Tibial nerve (tissue), 4 donors: ENCODE measurements around the gene ZNF692. TPM values are rescaled to one million over a fixed set of nuclear protein-coding genes. Genes with fewer than 3 reads are reported as not detected.

Source experiments
- DNase-seq, 2 donors: peaks; one replicate each; pipeline ENCODE4 v3.0.0-alpha.2; 2019; ENCODE audit warnings: low spot score in 2 of 2
- H3K27ac ChIP-seq, 4 donors: fragments of 200-600 bp; sonication (generic) in 3 of 4; one replicate each; pipeline ENCODE4 v1.5.1; 2017 to 2019; ENCODE audit warnings: mild to moderate bottlenecking in 1 of 4
- H3K27me3 ChIP-seq, 2 donors: fragments of 200-600 bp; sonication (generic) in 1 of 2; one replicate each; pipeline versions ENCODE4 v1.5.1 to v1.6.0; 2017 to 2019
- H3K36me3 ChIP-seq, 3 donors: fragments of 200-600 bp; sonication (generic); one replicate each; pipeline ENCODE4 v1.5.1; 2018 to 2019
- H3K4me1 ChIP-seq, 4 donors: fragments of 200-600 bp; sonication (generic) in 3 of 4; one replicate each; pipeline ENCODE4 v1.5.1; 2017 to 2019
- H3K4me3 ChIP-seq, 4 donors: fragments of 200-600 bp; sonication (generic) in 3 of 4; one replicate each; pipeline ENCODE4 v1.5.1; 2017 to 2019; ENCODE audit warnings: mild to moderate bottlenecking in 1 of 4, moderate library complexity in 1 of 4
- H3K9me3 ChIP-seq, 4 donors: fragments of 200-600 bp; sonication (generic) in 3 of 4; one replicate each; pipeline ENCODE4 v1.5.1; 2017 to 2019
- CTCF ChIP-seq, 5 experiments: fragments of 200-600 bp in 3 of 5; fragments of 450-650 bp in 2 of 5; sonication (generic) in 3 of 5; IDR thresholded peaks; one replicate each; pipeline ENCODE4 v1.5.1; 2016 to 2019; ENCODE audit warnings: antibody characterized with exemption in 5 of 5, mild to moderate bottlenecking in 3 of 5, moderate library complexity in 2 of 5
- EP300 ChIP-seq, 2 donors: sonication (generic); formaldehyde crosslinking; IDR thresholded peaks; one replicate each; pipeline ENCODE4 v1.6.1; 2017; ENCODE audit warnings: antibody characterized with exemption in 2 of 2, mild to moderate bottlenecking in 1 of 2
- POLR2A ChIP-seq, 2 donors: fragments of 450-650 bp; IDR thresholded peaks; one replicate each; pipeline ENCODE4 v1.6.1; 2017; ENCODE audit warnings: antibody characterized with exemption in 2 of 2, mild to moderate bottlenecking in 2 of 2, moderate library complexity in 2 of 2
- WGBS, 2 donors: methylation state at CpG; one replicate each; pipeline ENCODE4 v1.1.5; 2018; 5-methylcytosine and 5-hydroxymethylcytosine counted together
- total RNA-seq, 4 donors: library from RNA; depleted of rRNA; stranded (reverse); fragments of >200 nt; gene quantifications; one replicate each; pipeline ENCODE4 v1.1.0, GENCODE V29; 2016

Gene ZNF692
- total RNA-seq, 4 donors from 2014 or later = 40.8 to 118 (median 68.5) TPM

- Histone ChIP-seq H3K4me1 (peaks cover 0 to 36% (median 18%) of the 10 kb centered on the region in 4 donors), H3K27ac (peak overlapping the region in 3 of 4 donors; percentile 65 to 84 (median 70)), H3K36me3 (no peaks in the 10 kb centered on the region), H3K27me3 (no peaks in the 10 kb centered on the region), H3K9me3 (no peaks in the 10 kb centered on the region), H3K4me3 (peak overlapping the region; percentile 43 to 67 (median 64))
- TF ChIP-seq POLR2A (IDR thresholded peaks at IDR 0.05) (no peak), EP300 (IDR thresholded peaks at IDR 0.05) (no peak), CTCF (IDR thresholded peaks at IDR 0.05) (no peak)
- DNase-seq = no peak
- 12 to 24% methylated on average over 4 of the region's 4 CpGs for WGBS, 2 donors
These were observed 3.8 kb upstream of the ZNF692 start for GRCh38 chr1:248862695-248862997.

GRCh38 chr1:248861616-248862015, 2.7 kb upstream of the ZNF692 start:
- Histone ChIP-seq H3K4me3 (no peak overlapping the region), H3K27ac (no peak overlapping the region), H3K4me1 (peaks cover 0 to 45% (median 24%) of the 10 kb centered on the region in 4 donors), H3K9me3 (no peaks in the 10 kb centered on the region), H3K27me3 (no peaks in the 10 kb centered on the region), H3K36me3 (no peaks in the 10 kb centered on the region)
- no peak for TF ChIP-seq POLR2A (IDR thresholded peaks at IDR 0.05)
- no peak for TF ChIP-seq EP300 (IDR thresholded peaks at IDR 0.05)
- TF ChIP-seq CTCF (IDR thresholded peaks at IDR 0.05) = no peak
- 93% methylated on average over 2 of the region's 2 CpGs for WGBS, 2 donors
- DNase-seq = no peak

GRCh38 chr1:248860007-248860406, 1.1 kb upstream of the ZNF692 start:
- TF ChIP-seq POLR2A (IDR thresholded peaks at IDR 0.05) = no peak
- no peak for TF ChIP-seq EP300 (IDR thresholded peaks at IDR 0.05)
- TF ChIP-seq CTCF (IDR thresholded peaks at IDR 0.05) = no peak
- 92 to 93% methylated on average over 4 of the region's 4 CpGs for WGBS, 2 donors
- peaks cover 0 to 10% (median 0%) of the 10 kb centered on the region in 3 donors for H3K36me3 ChIP-seq
- DNase-seq = no peak
- H3K4me1 ChIP-seq = peaks cover 0 to 45% (median 24%) of the 10 kb centered on the region in 4 donors
- H3K9me3 ChIP-seq = no peaks in the 10 kb centered on the region
- H3K4me3 ChIP-seq = no peak overlapping the region
- no peaks in the 10 kb centered on the region for H3K27me3 ChIP-seq
- H3K27ac ChIP-seq = peak overlapping the region in 3 of 4 donors; percentile 89 to 97 (median 94)

GRCh38 chr1:248858096-248858890, 592 bp downstream of the ZNF692 start:
- DNase-seq = peak in 1 of 2 donors; percentile 32
- Histone ChIP-seq H3K4me3 (peak overlapping the region; percentile 52 to 75 (median 68)), H3K27me3 (no peaks in the 10 kb centered on the region), H3K9me3 (no peaks in the 10 kb centered on the region), H3K4me1 (peaks cover 0 to 37% (median 18%) of the 10 kb centered on the region in 4 donors), H3K36me3 (peaks cover 0 to 25% (median 0%) of the 10 kb centered on the region in 3 donors), H3K27ac (peak overlapping the region; percentile 89 to 97 (median 92))
- 2% methylated on average over 26 to 36 of the region's 45 CpGs for WGBS, 2 donors
- TF ChIP-seq CTCF (IDR thresholded peaks at IDR 0.05) = peak; percentile 13 to 40 (median 32)
- no peak for TF ChIP-seq POLR2A (IDR thresholded peaks at IDR 0.05)
- peak in 1 of 2 donors; percentile 11 for TF ChIP-seq EP300 (IDR thresholded peaks at IDR 0.05)

- DNase-seq = no peak
- TF ChIP-seq POLR2A (IDR thresholded peaks at IDR 0.05) = no peak
- no peak for TF ChIP-seq CTCF (IDR thresholded peaks at IDR 0.05)
- no peak for TF ChIP-seq EP300 (IDR thresholded peaks at IDR 0.05)
- Histone ChIP-seq H3K4me1 (peaks cover 0 to 31% (median 15%) of the 10 kb centered on the region in 4 donors), H3K4me3 (peak overlapping the region; percentile 52 to 75 (median 68)), H3K27ac (peak overlapping the region in 3 of 4 donors; percentile 89 to 97 (median 94)), H3K27me3 (no peaks in the 10 kb centered on the region), H3K9me3 (no peaks in the 10 kb centered on the region), H3K36me3 (peaks cover 0 to 29% (median 0%) of the 10 kb centered on the region in 3 donors)
- WGBS, 2 donors = 8 to 11% methylated on average over 4 of the region's 4 CpGs
These were observed 1.2 kb downstream of the ZNF692 start for GRCh38 chr1:248857749-248858095.
